Measurements from ENCODE around the gene MORC2. TPM values are rescaled to one million over a fixed set of nuclear protein-coding genes. Genes with fewer than 3 reads are reported as not detected.

MORC2 gene
- total and polyA plus RNA-seq, 12 donors, result 13.9 to 60.1 (median 18.6) TPM

DNA sequence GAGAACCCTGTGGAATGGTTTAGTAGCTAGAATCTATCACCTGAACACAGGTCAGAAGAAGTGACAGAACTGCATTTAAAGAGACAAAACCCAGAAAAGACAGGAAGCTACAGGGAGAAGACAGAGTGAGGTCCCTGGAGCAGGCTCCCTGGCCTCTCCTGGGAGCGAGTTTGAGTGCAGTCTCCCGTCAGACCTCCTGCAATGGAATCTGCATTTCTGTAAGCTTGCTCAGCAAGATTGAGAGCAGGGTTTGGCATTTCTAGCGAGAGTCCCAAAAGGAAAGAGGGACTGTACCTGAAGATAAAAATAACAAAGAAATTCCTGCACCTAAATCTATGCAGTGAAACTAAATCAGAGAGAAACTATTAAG is 74.2 kb downstream of the MORC2 start:
- peaks cover 0 to 8% of the 10 kb centered on the region in 2 donors for H3K36me3 ChIP-seq (replicated peaks in 1 of 2)
- 83 to 90% (median 86%) methylated on average over 3 of the region's 3 CpGs for WGBS, 4 donors
- no peaks in the 10 kb centered on the region for H3K4me1 ChIP-seq (replicated peaks in 1 of 2)
- H3K4me3 ChIP-seq, result no peak overlapping the region
- peaks cover 0 to 4% (median 0%) of the 10 kb centered on the region in 3 donors for H3K9me3 ChIP-seq (replicated peaks in 1 of 3)
- TF ChIP-seq, protein P1, sequence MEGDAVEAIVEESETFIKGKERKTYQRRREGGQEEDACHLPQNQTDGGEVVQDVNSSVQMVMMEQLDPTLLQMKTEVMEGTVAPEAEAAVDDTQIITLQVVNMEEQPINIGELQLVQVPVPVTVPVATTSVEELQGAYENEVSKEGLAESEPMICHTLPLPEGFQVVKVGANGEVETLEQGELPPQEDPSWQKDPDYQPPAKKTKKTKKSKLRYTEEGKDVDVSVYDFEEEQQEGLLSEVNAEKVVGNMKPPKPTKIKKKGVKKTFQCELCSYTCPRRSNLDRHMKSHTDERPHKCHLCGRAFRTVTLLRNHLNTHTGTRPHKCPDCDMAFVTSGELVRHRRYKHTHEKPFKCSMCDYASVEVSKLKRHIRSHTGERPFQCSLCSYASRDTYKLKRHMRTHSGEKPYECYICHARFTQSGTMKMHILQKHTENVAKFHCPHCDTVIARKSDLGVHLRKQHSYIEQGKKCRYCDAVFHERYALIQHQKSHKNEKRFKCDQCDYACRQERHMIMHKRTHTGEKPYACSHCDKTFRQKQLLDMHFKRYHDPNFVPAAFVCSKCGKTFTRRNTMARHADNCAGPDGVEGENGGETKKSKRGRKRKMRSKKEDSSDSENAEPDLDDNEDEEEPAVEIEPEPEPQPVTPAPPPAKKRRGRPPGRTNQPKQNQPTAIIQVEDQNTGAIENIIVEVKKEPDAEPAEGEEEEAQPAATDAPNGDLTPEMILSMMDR (IDR thresholded peaks at IDR 0.05), result no peak
- no peak for TF ChIP-seq POLR2A (IDR thresholded peaks at IDR 0.05)
- intact Hi-C loops (cut with DNase I), result no loop called here
- no peak overlapping the region for H3K27ac ChIP-seq
- H3K27me3 ChIP-seq, result no peaks in the 10 kb centered on the region
- DNase-seq, result no peak

DNA sequence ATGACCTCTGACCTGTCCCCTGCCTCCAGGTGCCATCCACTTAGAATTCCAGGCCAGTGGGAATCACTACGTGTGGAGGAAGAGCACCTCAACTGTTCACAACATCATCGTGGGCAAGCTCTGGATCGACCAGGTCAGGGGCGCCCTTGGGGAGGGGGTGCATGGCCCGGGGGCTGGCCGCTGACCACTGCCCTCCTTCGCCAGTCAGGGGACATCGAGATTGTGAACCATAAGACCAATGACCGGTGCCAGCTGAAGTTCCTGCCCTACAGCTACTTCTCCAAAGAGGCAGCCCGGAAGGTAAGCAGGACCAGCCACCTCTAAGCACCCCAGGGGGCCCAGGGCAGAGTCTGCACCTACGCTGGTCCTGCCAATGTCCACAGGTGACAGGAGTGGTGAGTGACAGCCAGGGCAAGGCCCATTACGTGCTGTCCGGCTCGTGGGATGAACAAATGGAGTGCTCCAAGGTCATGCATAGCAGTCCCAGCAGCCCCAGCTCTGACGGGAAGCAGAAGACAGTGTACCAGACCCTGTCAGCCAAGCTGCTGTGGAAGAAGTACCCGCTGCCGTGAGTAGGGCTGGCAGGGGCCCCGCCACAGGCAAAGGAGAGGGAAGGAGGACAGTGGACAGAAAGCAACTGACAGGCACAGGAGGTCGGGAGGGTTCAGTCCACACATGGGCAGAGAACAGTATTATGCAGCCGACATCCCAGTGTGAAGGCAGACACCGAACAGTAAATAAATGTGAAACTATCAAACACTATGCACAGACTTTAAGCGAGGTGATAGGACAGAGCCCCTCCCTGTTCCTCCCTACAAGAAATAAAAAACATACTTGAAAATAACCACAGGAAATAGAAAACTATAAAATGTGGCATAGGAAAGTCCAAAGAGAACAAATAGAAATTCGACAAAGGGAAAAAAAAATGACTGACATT is 74.9 kb downstream of the MORC2 start:
- Histone ChIP-seq H3K36me3 (replicated peaks in 1 of 2) (peaks cover 0 to 8% of the 10 kb centered on the region in 2 donors), H3K27me3 (no peaks in the 10 kb centered on the region), H3K9me3 (replicated peaks in 1 of 3) (no peaks in the 10 kb centered on the region), H3K4me1 (replicated peaks in 1 of 2) (no peaks in the 10 kb centered on the region), H3K4me3 (no peak overlapping the region), H3K27ac (no peak overlapping the region)
- no peak for TF ChIP-seq POLR2A (IDR thresholded peaks at IDR 0.05)
- TF ChIP-seq, protein P1 (IDR thresholded peaks at IDR 0.05), result no peak
- 72 to 85% (median 81%) methylated on average over 15 to 23 of the region's 23 CpGs for WGBS, 4 donors
- intact Hi-C loops (cut with DNase I), result no loop called here
- DNase-seq, result peak in 1 of 7 donors; percentile 55

- no peak overlapping the region for H3K4me3 ChIP-seq
- H3K36me3 ChIP-seq (replicated peaks in 1 of 2), result peaks cover 0 to 8% of the 10 kb centered on the region in 2 donors
- no peaks in the 10 kb centered on the region for H3K27me3 ChIP-seq
- H3K27ac ChIP-seq, result no peak overlapping the region
- TF ChIP-seq POLR2A (IDR thresholded peaks at IDR 0.05), result no peak
- TF ChIP-seq, protein P1 (IDR thresholded peaks at IDR 0.05), result no peak
- no peaks in the 10 kb centered on the region for H3K9me3 ChIP-seq (replicated peaks in 1 of 3)
- H3K4me1 ChIP-seq (replicated peaks in 1 of 2), result no peaks in the 10 kb centered on the region
- 94 to 100% (median 100%) methylated on average over 2 to 5 of the region's 5 CpGs for WGBS, 4 donors
- intact Hi-C loops (cut with DNase I), result no loop called here
- DNase-seq, result peak in 1 of 7 donors; percentile 42
Measured at GRCh38 chr22:30892731-30893221, 75.8 kb downstream of the MORC2 start.

GRCh38 chr22:30892286-30892685 is 76.3 kb downstream of the MORC2 start:
- intact Hi-C loops (cut with DNase I), result no loop called here
- DNase-seq, result peak in 1 of 7 donors; percentile 36
- Histone ChIP-seq H3K4me3 (no peak overlapping the region), H3K27me3 (no peaks in the 10 kb centered on the region), H3K9me3 (replicated peaks in 1 of 3) (no peaks in the 10 kb centered on the region), H3K27ac (no peak overlapping the region), H3K36me3 (replicated peaks in 1 of 2) (peaks cover 0 to 8% of the 10 kb centered on the region in 2 donors), H3K4me1 (replicated peaks in 1 of 2) (no peaks in the 10 kb centered on the region)
- 92 to 96% (median 95%) methylated on average over 4 to 8 of the region's 8 CpGs for WGBS, 4 donors
- TF ChIP-seq, protein P1 (IDR thresholded peaks at IDR 0.05), result no peak
- TF ChIP-seq POLR2A (IDR thresholded peaks at IDR 0.05), result no peak

Measured in adrenal gland (tissue), 12 donors.